ENCODE measurements around the gene TOMM34. TPM values are rescaled to one million over a fixed set of nuclear protein-coding genes. Genes with fewer than 3 reads are reported as not detected.

Gene TOMM34
- polyA plus RNA-seq, 1 of the 3 experiments (the other 2 are of a cell fraction) = 40.5 TPM

DNA sequence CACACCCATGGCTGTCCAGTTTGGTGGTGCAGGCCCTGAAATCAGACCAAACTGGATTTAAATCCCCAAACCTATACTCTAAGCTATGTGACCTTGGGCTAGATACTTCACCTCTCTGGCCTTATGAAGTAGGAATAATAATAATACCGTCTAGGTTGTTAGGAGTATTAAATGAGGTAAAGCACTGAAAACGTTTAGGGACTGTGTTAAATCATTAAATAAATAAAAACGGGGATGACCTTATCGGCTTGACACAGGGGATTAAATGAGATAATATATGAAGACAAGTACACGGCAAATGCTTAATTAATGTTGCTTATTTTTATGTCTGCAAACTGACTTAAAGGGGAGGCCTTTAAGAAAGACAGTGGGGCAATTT is 5.4 kb upstream of the TOMM34 start:
- Histone ChIP-seq H3K9me3 (no peaks in the 10 kb centered on the region), H3K9me2 (no peaks in the 10 kb centered on the region), H4K20me1 (ENCODE audit: insufficient read depth) (peaks cover 14% of the 10 kb centered on the region; the same call in 1 of the 2 replicates), H3K79me2 (ENCODE audit: insufficient read depth) (peaks cover 43% of the 10 kb centered on the region), H3K9ac (peak overlapping the region; percentile 84), H2AFZ (ENCODE audit: low read depth) (peak overlapping the region; percentile 93), H3K4me1 (ENCODE audit: control insufficient read depth in 1 of 2, insufficient read depth in 2 of 2, low read depth in 1 of 2, low read length in 1 of 2) (peaks cover 26 to 32% of the 10 kb centered on the region in 2 experiments), H3K36me3 (replicated peaks in 1 of 2; ENCODE audit: control insufficient read depth in 1 of 2, insufficient read depth in 2 of 2, low read length in 1 of 2) (no peaks in the 10 kb centered on the region), H3K27ac (ENCODE audit: low read depth in 2 of 2, low read length in 1 of 2) (peak overlapping the region; percentile 46 to 78; a peak in 3 of 4 replicates), H3K27me3 (ENCODE audit: insufficient read depth) (no peaks in the 10 kb centered on the region), H3K4me2 (peak overlapping the region; percentile 84), H3K4me3 (ENCODE audit: low read depth in 2 of 2, low read length in 1 of 2) (peak overlapping the region; percentile 66 to 97), H3F3A (replicated peaks; ENCODE audit: insufficient read depth) (peaks cover 20% of the 10 kb centered on the region)
- no peak for DNase-seq
- no peak for TF ChIP-seq EP300 (IDR thresholded peaks at IDR 0.05; ENCODE audit: borderline replicate concordance in 1 of 2, low read depth in 1 of 2, low read length in 1 of 2)
- ChIA-PET POLR2A (no interaction called here), CTCF (interaction anchor here (1.0 to 1.9 kb wide), 4 partner anchors 12 to 282 kb away, joined by 3 to 6 read pairs (median 3); no protein-coding TSS in a partner anchor)
- WGBS (ENCODE audit: low lambda C conversion rate) = 42% methylated on average over 5 of the region's 5 CpGs

- no peak for DNase-seq
- H3K36me3 ChIP-seq (replicated peaks in 1 of 2; ENCODE audit: control insufficient read depth in 1 of 2, insufficient read depth in 2 of 2, low read length in 1 of 2) = no peaks in the 10 kb centered on the region
- H3K4me1 ChIP-seq (ENCODE audit: control insufficient read depth in 1 of 2, insufficient read depth in 2 of 2, low read depth in 1 of 2, low read length in 1 of 2) = peaks cover 31 to 32% of the 10 kb centered on the region in 2 experiments
- peaks cover 8% of the 10 kb centered on the region; the same call in 1 of the 2 replicates for H4K20me1 ChIP-seq (ENCODE audit: insufficient read depth)
- H3K9ac ChIP-seq = no peak overlapping the region
- TF ChIP-seq TCF12 (IDR thresholded peaks at IDR 0.05) (no peak), POLR2AphosphoS5 (IDR thresholded peaks at IDR 0.05; ENCODE audit: low read depth, low read length) (no peak), MXI1 (IDR thresholded peaks at IDR 0.05; ENCODE audit: low read depth, low read length) (no peak), FOSL2 (IDR thresholded peaks at IDR 0.05; ENCODE audit: borderline replicate concordance, low read depth) (no peak), RXRA (IDR thresholded peaks at IDR 0.05; ENCODE audit: borderline replicate concordance, low read depth) (no peak), TEAD4 (IDR thresholded peaks at IDR 0.05; ENCODE audit: borderline replicate concordance, insufficient read depth) (no peak), EP300 (IDR thresholded peaks at IDR 0.05; ENCODE audit: borderline replicate concordance in 1 of 2, low read depth in 1 of 2, low read length in 1 of 2) (no peak), NFIC (IDR thresholded peaks at IDR 0.05; ENCODE audit: borderline replicate concordance) (no peak)
- TF ChIP-seq, protein P1, sequence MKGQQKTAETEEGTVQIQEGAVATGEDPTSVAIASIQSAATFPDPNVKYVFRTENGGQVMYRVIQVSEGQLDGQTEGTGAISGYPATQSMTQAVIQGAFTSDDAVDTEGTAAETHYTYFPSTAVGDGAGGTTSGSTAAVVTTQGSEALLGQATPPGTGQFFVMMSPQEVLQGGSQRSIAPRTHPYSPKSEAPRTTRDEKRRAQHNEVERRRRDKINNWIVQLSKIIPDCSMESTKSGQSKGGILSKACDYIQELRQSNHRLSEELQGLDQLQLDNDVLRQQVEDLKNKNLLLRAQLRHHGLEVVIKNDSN (IDR thresholded peaks at IDR 0.05; ENCODE audit: borderline replicate concordance, low read depth) = no peak
- TF ChIP-seq, protein P2, sequence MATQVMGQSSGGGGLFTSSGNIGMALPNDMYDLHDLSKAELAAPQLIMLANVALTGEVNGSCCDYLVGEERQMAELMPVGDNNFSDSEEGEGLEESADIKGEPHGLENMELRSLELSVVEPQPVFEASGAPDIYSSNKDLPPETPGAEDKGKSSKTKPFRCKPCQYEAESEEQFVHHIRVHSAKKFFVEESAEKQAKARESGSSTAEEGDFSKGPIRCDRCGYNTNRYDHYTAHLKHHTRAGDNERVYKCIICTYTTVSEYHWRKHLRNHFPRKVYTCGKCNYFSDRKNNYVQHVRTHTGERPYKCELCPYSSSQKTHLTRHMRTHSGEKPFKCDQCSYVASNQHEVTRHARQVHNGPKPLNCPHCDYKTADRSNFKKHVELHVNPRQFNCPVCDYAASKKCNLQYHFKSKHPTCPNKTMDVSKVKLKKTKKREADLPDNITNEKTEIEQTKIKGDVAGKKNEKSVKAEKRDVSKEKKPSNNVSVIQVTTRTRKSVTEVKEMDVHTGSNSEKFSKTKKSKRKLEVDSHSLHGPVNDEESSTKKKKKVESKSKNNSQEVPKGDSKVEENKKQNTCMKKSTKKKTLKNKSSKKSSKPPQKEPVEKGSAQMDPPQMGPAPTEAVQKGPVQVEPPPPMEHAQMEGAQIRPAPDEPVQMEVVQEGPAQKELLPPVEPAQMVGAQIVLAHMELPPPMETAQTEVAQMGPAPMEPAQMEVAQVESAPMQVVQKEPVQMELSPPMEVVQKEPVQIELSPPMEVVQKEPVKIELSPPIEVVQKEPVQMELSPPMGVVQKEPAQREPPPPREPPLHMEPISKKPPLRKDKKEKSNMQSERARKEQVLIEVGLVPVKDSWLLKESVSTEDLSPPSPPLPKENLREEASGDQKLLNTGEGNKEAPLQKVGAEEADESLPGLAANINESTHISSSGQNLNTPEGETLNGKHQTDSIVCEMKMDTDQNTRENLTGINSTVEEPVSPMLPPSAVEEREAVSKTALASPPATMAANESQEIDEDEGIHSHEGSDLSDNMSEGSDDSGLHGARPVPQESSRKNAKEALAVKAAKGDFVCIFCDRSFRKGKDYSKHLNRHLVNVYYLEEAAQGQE (IDR thresholded peaks at IDR 0.05; ENCODE audit: low read depth, low read length) = no peak
- TF ChIP-seq, protein P3, sequence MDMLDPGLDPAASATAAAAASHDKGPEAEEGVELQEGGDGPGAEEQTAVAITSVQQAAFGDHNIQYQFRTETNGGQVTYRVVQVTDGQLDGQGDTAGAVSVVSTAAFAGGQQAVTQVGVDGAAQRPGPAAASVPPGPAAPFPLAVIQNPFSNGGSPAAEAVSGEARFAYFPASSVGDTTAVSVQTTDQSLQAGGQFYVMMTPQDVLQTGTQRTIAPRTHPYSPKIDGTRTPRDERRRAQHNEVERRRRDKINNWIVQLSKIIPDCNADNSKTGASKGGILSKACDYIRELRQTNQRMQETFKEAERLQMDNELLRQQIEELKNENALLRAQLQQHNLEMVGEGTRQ (IDR thresholded peaks at IDR 0.05; ENCODE audit: borderline replicate concordance, low read depth, low read length) = no peak
- WGBS (ENCODE audit: low lambda C conversion rate) = 97% methylated on average over 4 of the region's 4 CpGs
- H3K79me2 ChIP-seq (ENCODE audit: insufficient read depth) = peaks cover 35% of the 10 kb centered on the region
- H3F3A ChIP-seq (replicated peaks; ENCODE audit: insufficient read depth) = peaks cover 26% of the 10 kb centered on the region
- no peaks in the 10 kb centered on the region for H3K27me3 ChIP-seq (ENCODE audit: insufficient read depth)
- no peaks in the 10 kb centered on the region for H3K9me2 ChIP-seq
- no peaks in the 10 kb centered on the region for H3K9me3 ChIP-seq
- H3K27ac ChIP-seq (ENCODE audit: low read depth in 2 of 2, low read length in 1 of 2) = no peak overlapping the region
- no peak overlapping the region for H3K4me3 ChIP-seq (ENCODE audit: low read depth in 2 of 2, low read length in 1 of 2)
- POLR2A ChIA-PET = interaction anchor here (0.6 kb wide), 1 partner anchor 17 kb away, joined by 3 read pairs; no protein-coding TSS in a partner anchor
- no peak overlapping the region for H3K4me2 ChIP-seq
- no peak overlapping the region for H2AFZ ChIP-seq (ENCODE audit: low read depth)
- CTCF ChIA-PET = interaction anchor here (1.0 to 1.1 kb wide), 3 partner anchors 48 to 74 kb away, joined by 3 read pairs; no protein-coding TSS in a partner anchor
Measured at GRCh38 chr20:44963325-44964215, 3.4 kb upstream of the TOMM34 start.

Data from SK-N-SH (cell line).